Panc1 (cell line): ENCODE measurements around the gene PFKFB3.

Experiments used
- POLR2AphosphoS5 ChIP-seq: IDR thresholded peaks from 2 replicates; pipeline ENCODE4 v1.6.1; 2012; ENCODE audit warnings: mild to moderate bottlenecking, low read depth, low read length, moderate library complexity
- SIN3A ChIP-seq: IDR thresholded peaks from 2 replicates; pipeline ENCODE4 v1.6.1; 2012; ENCODE audit warnings: low read depth, mild to moderate bottlenecking, low read length, moderate library complexity, borderline replicate concordance; ENCODE audit not compliant: insufficient read depth
- TF ChIP-seq, protein P1 (sequence below): fragments of 450-650 bp; IDR thresholded peaks from 2 replicates; pipeline ENCODE4 v1.5.1; 2017; ENCODE audit warnings: mild to moderate bottlenecking

DNA sequence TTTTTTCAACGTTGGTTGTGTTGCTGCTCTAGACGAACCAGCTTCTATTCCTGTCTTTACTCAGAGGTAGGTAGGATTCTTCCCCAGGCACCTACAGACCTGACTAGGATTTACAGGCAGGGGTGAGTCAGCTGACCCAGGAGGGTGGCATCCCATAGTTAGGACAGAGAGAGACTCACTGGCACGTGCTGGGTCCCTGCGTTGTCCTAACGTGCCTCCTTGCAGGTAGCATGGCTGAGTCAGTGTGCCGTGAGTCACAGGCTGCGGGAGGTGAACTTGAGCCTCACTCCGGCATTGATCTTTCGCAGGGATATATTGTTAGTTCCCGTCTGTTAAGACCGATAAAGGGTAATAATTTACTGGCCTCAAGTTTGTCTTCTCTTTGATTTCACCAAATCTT, 96.5 kb downstream of the PFKFB3 start:
- TF ChIP-seq POLR2AphosphoS5, result no peak
- TF ChIP-seq, protein P1, sequence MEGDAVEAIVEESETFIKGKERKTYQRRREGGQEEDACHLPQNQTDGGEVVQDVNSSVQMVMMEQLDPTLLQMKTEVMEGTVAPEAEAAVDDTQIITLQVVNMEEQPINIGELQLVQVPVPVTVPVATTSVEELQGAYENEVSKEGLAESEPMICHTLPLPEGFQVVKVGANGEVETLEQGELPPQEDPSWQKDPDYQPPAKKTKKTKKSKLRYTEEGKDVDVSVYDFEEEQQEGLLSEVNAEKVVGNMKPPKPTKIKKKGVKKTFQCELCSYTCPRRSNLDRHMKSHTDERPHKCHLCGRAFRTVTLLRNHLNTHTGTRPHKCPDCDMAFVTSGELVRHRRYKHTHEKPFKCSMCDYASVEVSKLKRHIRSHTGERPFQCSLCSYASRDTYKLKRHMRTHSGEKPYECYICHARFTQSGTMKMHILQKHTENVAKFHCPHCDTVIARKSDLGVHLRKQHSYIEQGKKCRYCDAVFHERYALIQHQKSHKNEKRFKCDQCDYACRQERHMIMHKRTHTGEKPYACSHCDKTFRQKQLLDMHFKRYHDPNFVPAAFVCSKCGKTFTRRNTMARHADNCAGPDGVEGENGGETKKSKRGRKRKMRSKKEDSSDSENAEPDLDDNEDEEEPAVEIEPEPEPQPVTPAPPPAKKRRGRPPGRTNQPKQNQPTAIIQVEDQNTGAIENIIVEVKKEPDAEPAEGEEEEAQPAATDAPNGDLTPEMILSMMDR, result no peak
- no peak for TF ChIP-seq SIN3A
